Measurements from ENCODE around the gene DNAJB1. TPM values are rescaled to one million over a fixed set of nuclear protein-coding genes. Genes with fewer than 3 reads are reported as not detected.
"Not testable (repeated sequence)": the region's sequence is repeated elsewhere in the genome, so short reads cannot be mapped to it uniquely, and the experiment has no call there.

Gene DNAJB1
- total RNA-seq, 1 experiment from 2014 or later = 122 TPM

DNA sequence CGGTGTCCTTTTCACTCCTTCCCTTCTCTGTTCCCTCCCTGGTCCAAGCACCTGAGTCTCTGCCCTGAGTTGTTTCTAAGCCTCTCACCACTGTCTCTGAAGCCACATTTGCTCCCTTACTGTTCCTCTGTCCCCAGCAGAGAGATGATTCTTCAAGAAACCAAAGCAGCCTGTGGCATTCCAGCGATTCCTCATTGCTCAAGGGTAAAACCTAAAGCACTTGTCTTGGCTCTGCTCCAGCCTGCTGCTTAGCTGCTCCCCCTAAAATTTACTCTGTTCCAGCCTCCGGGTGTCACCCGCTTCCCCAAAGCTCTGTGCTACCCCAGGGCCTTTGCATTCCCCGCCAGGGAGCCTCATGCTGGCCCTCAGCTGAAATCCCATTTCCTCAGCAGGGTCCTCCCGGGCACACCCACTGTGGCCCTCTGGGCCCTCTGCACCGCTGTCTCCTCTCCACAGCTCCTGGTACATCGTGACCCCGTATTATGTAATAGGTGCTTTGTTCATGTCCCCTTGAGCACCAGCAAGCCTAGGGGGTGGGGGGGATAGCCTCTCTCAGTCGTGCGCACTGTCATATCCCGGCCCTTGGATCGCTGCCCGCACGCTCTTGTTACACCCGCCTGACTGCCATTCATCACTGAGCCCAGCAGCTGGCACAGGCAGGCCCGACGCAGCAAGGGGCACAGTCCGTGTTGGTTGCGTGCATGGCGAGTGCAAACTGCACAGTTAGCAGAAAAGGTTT lies 26.9 kb upstream of the DNAJB1 start:
- BruUV-seq (replicated peaks) = no TSS peak
- H3K27me3 ChIP-seq (replicated peaks; ENCODE audit: insufficient read depth, low read depth, low read length, poor library complexity) = no peaks in the 10 kb centered on the region
- H3K27ac ChIP-seq (ENCODE audit: low read depth, low read length, poor library complexity, severe bottlenecking) = peak overlapping the region; percentile 71
- TF ChIP-seq, protein P1, sequence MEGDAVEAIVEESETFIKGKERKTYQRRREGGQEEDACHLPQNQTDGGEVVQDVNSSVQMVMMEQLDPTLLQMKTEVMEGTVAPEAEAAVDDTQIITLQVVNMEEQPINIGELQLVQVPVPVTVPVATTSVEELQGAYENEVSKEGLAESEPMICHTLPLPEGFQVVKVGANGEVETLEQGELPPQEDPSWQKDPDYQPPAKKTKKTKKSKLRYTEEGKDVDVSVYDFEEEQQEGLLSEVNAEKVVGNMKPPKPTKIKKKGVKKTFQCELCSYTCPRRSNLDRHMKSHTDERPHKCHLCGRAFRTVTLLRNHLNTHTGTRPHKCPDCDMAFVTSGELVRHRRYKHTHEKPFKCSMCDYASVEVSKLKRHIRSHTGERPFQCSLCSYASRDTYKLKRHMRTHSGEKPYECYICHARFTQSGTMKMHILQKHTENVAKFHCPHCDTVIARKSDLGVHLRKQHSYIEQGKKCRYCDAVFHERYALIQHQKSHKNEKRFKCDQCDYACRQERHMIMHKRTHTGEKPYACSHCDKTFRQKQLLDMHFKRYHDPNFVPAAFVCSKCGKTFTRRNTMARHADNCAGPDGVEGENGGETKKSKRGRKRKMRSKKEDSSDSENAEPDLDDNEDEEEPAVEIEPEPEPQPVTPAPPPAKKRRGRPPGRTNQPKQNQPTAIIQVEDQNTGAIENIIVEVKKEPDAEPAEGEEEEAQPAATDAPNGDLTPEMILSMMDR (conservative IDR thresholded peaks at IDR 0.05; ENCODE audit: low read depth, low read length) = no peak
- no peak for TF ChIP-seq EZH2 (IDR thresholded peaks at IDR 0.05; ENCODE audit: borderline replicate concordance, low read depth, low read length, poor library complexity, severe bottlenecking)
- peaks cover 31% of the 10 kb centered on the region for H3K4me1 ChIP-seq (ENCODE audit: insufficient read depth, low read length, poor library complexity, severe bottlenecking)
- ChIA-PET POLR2A (ENCODE audit: low non-redundant PET) (no interaction called here), CTCF (no interaction called here)
- H3K36me3 ChIP-seq (ENCODE audit: insufficient read depth, low read length, poor library complexity, severe bottlenecking) = peaks cover 10% of the 10 kb centered on the region
- no peaks in the 10 kb centered on the region for H3K9me3 ChIP-seq (ENCODE audit: low read depth, low read length, poor library complexity, severe bottlenecking)
- H3K4me3 ChIP-seq (ENCODE audit: low read depth, low read length, poor library complexity, severe bottlenecking) = peak overlapping the region; percentile 16
- DNase-seq (ENCODE audit: low spot score) = peak; percentile 93
- intact Hi-C loops (cut with micrococcal nuclease; ENCODE audit: unreplicated experiment) = no loop called here

DNA sequence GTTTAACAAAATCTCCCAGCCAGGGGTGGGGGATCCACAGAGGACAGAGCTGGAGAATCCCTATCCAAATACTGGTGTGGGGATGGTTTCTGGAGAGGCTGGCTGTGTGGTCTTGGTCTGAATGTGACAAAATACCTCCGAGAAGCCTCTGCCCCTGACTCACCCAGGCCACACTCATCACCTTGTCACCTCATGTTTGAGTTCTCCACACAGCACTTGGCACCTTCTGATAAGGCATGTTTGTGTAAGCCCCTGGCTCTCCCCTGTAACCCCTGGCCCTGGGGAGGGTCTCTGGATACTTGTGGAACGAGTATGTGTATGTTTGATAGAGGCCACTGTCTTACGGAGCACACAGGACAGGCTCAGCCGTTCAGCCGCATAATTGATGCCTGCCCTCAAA lies 25.9 kb upstream of the DNAJB1 start:
- Histone ChIP-seq H3K4me1 (ENCODE audit: insufficient read depth, low read length, poor library complexity, severe bottlenecking) (peaks cover 31% of the 10 kb centered on the region), H3K4me3 (ENCODE audit: low read depth, low read length, poor library complexity, severe bottlenecking) (no peak overlapping the region), H3K27me3 (replicated peaks; ENCODE audit: insufficient read depth, low read depth, low read length, poor library complexity) (no peaks in the 10 kb centered on the region), H3K9me3 (ENCODE audit: low read depth, low read length, poor library complexity, severe bottlenecking) (no peaks in the 10 kb centered on the region), H3K27ac (ENCODE audit: low read depth, low read length, poor library complexity, severe bottlenecking) (no peak overlapping the region), H3K36me3 (ENCODE audit: insufficient read depth, low read length, poor library complexity, severe bottlenecking) (peaks cover 9% of the 10 kb centered on the region)
- ChIA-PET CTCF (interaction anchor here (0.7 kb wide), 1 partner anchor 11 kb away, joined by 4 read pairs; no protein-coding TSS in a partner anchor), POLR2A (ENCODE audit: low non-redundant PET) (no interaction called here)
- DNase-seq (ENCODE audit: low spot score) = no peak
- TF ChIP-seq, protein P1 (conservative IDR thresholded peaks at IDR 0.05; ENCODE audit: low read depth, low read length) = no peak
- TF ChIP-seq EZH2 (IDR thresholded peaks at IDR 0.05; ENCODE audit: borderline replicate concordance, low read depth, low read length, poor library complexity, severe bottlenecking) = no peak
- intact Hi-C loops (cut with micrococcal nuclease; ENCODE audit: unreplicated experiment) = no loop called here
- BruUV-seq (replicated peaks) = no TSS peak

DNA sequence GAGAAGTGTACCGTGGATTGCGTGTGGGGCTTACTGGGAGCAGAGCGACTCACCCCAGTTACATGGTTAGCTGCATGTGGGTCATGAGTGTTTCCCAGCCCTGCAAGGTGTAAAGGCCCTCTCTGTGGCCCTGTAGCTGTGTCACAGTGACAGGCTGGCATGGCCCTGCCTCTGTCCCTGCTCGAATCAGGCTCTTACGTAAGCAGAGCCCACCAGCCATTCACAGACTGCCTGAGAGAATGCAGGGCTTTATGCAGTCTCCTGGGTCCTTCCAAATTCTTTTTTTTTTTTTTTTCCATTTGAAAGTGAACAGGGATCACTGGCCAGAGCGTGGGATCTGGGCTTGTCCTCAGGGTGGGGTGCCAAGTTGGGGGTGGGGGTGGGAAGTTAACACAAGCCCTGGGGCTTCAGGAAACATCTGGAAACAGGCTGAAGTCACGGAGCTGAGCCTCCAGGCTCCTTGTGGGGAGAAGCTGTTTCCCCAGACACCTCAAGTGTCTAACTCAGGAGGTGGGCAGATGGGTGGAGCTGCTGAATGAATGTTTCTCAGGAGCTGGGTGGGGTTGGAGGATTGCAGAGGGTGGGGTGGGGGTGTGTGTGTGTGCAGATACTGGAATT lies 24.6 kb upstream of the DNAJB1 start:
- TF ChIP-seq, protein P1 (conservative IDR thresholded peaks at IDR 0.05; ENCODE audit: low read depth, low read length) = no peak
- TF ChIP-seq EZH2 (IDR thresholded peaks at IDR 0.05; ENCODE audit: borderline replicate concordance, low read depth, low read length, poor library complexity, severe bottlenecking) = no peak
- peak; percentile 41 for DNase-seq (ENCODE audit: low spot score)
- no peak overlapping the region for H3K27ac ChIP-seq (ENCODE audit: low read depth, low read length, poor library complexity, severe bottlenecking)

DNA sequence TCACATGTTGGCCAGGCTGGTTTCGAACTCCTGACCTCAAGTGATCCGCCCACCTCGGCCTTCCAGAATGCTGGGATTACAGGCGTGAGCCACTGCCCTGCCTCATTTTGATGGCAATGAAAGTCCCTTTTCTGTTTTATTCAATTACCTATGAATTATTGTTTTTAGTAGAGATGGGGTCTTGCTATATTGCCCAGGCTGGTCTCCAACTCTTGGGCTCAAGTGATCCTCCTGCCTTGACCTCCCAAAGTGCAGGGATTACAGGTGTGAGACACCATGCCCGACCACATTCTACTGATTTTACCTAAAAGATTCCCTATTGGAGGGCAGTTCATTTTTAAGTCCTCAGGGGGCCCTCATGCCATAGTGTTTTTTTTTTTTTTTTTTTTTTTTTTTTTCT lies 23.8 kb upstream of the DNAJB1 start:
- H3K4me1 ChIP-seq (ENCODE audit: insufficient read depth, low read length, poor library complexity, severe bottlenecking) = peaks cover 31% of the 10 kb centered on the region
- POLR2A ChIA-PET (ENCODE audit: low non-redundant PET); H3K27ac ChIP-seq (ENCODE audit: low read depth, low read length, poor library complexity, severe bottlenecking); BruUV-seq (replicated peaks); CTCF ChIA-PET; DNase-seq (ENCODE audit: low spot score); H3K36me3 ChIP-seq (ENCODE audit: insufficient read depth, low read length, poor library complexity, severe bottlenecking); H3K9me3 ChIP-seq (ENCODE audit: low read depth, low read length, poor library complexity, severe bottlenecking); H3K4me3 ChIP-seq (ENCODE audit: low read depth, low read length, poor library complexity, severe bottlenecking); intact Hi-C loops (cut with micrococcal nuclease; ENCODE audit: unreplicated experiment); H3K27me3 ChIP-seq (replicated peaks; ENCODE audit: insufficient read depth, low read depth, low read length, poor library complexity): not testable (repeated sequence)

More for the DNA sequence above, 24.6 kb upstream of the DNAJB1 start:
- no peaks in the 10 kb centered on the region for H3K27me3 ChIP-seq (replicated peaks; ENCODE audit: insufficient read depth, low read depth, low read length, poor library complexity)
- no peaks in the 10 kb centered on the region for H3K9me3 ChIP-seq (ENCODE audit: low read depth, low read length, poor library complexity, severe bottlenecking)
- POLR2A ChIA-PET (ENCODE audit: low non-redundant PET) = no interaction called here
- H3K36me3 ChIP-seq (ENCODE audit: insufficient read depth, low read length, poor library complexity, severe bottlenecking) = no peaks in the 10 kb centered on the region
- CTCF ChIA-PET = interaction anchor here (0.7 kb wide), 1 partner anchor 27 kb away, joined by 3 read pairs; no protein-coding TSS in a partner anchor
- H3K4me1 ChIP-seq (ENCODE audit: insufficient read depth, low read length, poor library complexity, severe bottlenecking) = peaks cover 31% of the 10 kb centered on the region
- H3K4me3 ChIP-seq (ENCODE audit: low read depth, low read length, poor library complexity, severe bottlenecking) = no peak overlapping the region
- BruUV-seq (replicated peaks) = no TSS peak
- intact Hi-C loops (cut with micrococcal nuclease; ENCODE audit: unreplicated experiment) = no loop called here

Data from A673 (cell line).